ENCODE measurements around the gene IFT74.

Gene IFT74

DNA sequence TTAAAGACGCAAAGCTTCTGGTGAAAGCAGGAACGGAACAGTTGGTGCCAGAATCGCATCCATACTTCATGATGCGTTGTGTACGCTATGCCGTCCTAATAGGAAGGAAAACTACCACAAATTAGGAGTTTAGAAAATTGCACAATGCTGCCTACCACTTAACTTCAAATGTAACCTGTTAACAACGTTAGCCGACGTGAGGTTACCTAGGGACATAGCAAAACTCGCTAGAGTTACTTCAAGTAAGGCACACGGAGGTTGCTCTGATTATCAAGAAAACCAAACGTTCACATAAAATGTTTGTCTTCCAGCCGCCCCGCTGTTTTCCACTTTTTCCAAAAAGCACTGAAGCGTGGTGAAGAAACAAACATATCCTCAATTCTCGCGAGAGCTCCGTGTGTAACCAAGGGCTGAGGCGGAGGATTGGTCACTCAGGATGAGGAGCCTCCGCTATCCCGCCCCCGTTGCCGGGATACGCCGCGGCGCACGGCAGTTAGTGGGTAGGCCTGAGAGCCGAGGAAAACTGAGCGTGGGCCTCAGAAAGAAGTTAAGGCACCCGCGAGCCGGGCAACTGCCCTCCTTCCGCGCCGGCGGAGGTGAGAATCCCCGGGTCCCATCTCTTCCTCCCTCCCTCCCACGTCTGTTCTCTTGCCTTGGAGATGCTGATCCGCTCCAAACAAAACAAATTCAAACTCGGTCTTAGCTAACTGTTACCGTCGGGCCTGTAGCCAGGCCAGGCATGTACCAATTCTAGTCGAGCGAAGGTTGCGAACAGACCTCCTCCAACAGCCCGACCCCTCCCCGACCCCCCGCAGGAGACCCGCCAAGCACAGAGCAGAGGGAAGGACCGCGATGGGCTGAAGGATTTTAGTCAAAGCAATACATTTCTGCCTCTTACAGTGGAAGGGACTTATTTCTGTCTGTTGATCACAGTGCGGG lies at the start of gene IFT74:
Gene IFT74 (plus strand): TSS at position 492 of the 939 bp plus-strand sequence. CDS start 5,556 bp downstream, outside the sequence.
- DNase-seq = peak; percentile 96

DNA sequence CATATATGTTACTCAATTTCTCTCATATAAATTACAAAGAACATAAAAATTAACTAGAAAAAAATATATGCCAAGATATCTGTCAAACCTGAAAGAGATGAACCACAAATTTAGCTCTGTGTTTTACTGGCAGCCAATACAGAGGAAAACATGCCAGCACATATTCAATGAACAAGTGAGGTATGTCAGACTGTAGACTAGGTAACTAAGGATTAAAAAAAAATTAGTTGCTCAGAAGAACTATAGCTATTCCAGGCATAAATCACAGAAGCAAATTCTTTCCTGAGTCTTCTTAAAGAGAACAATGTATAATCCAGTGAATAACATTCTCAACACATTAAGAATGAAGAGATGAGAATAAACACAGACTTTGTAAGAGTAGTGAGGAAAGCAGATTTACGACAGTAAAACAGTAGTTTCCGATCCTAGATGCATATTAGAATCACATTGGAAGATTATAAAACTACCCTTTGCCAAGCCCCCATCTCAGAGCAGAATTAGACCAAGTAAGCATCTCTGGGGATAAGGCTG lies 43.0 kb upstream of the IFT74 start:
- DNase-seq = no peak

DNA sequence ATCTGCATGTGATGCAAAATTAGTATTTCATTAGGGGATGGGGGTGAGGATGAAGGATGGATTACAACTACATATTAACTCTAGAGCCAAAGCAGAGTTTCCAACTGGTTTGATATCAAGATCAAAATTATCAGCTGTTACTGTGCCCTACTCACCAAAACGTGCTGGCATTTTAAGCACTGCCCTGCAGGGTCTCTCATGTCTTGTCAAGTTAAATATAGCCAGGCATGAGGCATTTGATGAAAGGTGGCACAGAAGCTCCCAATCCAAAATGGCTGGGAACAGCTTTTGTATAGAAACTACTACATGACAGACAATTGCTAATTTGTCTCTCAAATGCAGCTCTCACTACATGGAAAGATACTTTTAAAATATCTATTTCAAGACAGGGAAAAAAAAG lies 36.5 kb upstream of the IFT74 start:
- no peak for DNase-seq

DNA sequence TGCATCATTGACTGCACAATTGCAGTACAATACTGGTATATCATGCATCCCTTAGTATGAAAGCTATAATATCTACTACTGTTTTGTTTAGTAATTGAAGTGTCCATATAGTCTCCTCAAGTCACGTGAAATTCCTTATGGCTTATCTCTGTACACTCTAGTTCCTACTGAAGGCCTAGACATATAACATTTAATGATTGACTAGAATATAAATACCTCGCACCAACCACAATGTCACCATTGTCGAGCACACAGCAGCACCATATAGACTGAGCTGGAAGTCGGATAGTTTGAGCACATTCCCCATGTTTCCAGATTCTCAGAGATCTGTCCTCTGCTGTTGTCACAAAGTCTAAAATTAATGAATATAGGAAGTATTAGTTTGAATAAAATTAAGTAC lies 30.6 kb upstream of the IFT74 start:
- no peak for DNase-seq

DNA sequence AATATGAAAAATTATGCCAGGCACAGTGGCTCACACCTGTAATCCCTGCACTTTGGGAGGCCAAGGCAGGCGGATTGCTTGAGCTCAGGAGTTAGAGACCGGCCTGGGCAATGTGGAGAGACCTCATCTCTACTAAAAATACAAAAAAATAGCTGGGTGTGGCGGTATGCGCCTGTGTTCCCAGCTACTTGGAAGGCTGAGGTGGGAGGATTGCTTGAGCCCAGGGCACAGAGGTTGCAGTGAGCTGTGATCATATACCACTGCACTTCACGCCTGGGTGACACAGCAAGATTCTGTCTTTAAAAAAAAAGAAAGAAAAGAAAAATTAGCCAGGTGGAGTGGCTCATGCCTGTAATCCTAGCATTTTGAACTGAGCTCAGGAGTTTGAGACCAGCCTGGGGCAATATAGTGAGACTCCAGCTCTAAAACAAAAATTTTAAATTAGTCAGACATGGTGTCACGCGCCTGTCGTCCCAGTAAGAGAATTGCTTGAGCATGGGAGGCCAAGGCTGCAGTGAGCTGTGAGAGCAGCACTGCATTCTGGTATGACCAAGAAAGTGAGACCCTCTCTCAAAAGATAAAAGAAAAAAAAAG lies 27.2 kb upstream of the IFT74 start:
- DNase-seq = no peak

DNA sequence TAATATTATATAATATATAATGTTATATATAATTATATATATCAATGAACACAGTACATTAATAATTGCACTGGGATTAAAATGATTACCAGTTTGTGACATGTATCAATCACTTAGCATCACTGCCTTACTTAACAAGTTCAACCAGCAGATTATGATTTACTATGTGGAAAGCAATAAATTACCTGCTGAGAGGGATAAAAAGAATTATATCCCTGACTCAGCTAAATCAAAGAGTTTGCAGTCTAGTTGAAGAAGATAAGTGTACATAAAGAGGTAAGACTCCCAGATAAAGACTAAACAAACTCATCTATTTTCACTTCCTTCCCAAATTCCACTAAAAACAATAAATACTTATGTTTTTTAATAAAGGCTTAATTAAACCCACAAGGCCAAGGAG lies 20.4 kb upstream of the IFT74 start:
- no peak for DNase-seq

DNA sequence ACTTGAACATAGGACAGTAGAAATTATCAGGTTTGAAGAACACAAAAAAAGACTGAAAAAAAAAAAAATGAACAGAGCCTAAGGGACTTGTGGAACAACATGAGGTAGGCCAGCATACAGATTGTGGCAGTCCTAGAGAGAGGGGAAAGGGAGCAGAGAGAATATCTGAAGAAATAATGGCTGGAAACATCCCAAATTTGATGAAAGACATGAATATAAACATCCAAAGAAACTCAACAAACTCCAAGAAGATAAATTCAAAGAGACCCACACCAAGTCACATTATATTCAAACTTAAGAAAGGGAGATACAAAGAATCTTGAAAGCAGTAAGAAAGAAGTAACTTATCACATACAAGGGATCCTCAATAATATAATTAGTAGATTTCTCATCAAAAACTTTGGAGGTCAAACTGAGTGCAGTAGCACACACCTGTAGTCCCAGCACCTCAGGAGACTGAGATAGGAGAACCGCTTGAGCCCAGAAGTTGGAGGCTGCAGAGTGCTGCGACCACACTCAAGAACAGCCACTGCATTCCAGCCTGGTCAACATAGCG lies 18.3 kb upstream of the IFT74 start:
- no peak for DNase-seq

DNA sequence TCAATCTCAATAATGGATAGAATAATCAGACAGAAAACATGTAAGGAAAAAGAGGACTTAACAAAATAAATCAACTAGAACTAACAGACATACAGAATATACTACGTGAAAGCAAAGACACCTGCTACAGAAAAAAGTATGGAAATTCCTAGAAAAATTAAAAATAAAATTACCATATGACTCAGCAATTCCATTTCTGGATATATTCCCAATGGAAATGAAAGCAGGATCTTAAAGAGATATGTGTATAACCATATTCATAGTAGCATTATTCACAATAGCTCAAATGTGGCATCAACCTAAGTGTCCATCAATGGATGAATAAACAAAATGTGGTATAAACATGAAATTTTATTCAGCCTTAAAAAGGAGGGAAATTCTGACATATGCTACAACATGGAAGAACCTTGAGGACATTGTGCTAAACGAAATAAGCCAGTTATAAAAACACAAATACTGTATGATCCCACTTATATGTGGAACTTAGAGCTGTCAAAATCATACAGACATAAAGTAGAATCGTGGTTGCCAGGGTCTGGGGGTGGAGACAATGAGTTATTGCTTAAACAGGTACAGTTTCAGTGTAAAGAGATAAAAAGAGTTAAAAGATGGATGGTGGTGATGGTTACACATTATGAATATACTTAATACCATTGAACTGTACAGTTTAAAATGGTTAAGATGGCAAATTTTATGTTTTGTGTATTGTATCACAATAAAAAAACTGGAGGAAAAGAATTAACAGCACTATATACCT lies 16.1 kb upstream of the IFT74 start:
- DNase-seq = no peak

DNA sequence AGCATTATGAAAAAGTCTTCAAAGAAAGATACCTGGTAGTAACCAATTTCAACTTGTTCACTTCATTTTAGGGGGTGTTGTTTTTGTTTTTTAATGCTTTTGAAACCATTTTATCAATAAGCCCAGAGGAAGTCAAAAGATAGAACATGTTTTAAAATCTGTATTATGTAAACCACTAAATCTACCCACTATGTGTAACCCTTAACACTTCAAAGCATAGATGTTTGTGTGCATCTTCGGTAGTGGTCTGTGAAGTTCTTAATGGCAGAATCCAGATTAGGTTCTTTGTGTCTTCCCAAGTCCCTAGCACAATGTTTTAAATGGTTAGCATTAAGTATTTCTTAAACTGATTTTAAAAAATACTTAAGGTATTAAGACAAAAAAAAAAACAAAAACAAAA lies 15.4 kb upstream of the IFT74 start:
- no peak for DNase-seq

DNA sequence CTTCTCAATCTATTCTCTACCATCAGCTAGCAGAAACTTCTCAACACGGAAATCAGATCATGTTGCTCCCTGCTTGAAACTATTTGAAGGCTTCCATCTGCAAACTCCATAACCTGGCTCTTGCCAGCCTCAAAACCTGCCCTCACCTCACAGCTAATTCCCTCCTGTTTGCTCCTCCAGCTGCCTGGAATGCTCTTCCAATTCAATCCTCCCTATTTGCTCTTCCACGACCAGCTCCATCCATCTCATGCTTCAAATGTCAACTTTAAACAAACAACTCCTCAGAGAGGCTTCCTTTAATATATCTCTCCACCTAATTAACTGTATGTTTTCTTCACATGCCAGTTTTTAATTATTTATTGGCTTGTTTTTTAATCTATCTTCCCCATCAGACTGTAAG lies 10.6 kb upstream of the IFT74 start:
- no peak for DNase-seq

DNA sequence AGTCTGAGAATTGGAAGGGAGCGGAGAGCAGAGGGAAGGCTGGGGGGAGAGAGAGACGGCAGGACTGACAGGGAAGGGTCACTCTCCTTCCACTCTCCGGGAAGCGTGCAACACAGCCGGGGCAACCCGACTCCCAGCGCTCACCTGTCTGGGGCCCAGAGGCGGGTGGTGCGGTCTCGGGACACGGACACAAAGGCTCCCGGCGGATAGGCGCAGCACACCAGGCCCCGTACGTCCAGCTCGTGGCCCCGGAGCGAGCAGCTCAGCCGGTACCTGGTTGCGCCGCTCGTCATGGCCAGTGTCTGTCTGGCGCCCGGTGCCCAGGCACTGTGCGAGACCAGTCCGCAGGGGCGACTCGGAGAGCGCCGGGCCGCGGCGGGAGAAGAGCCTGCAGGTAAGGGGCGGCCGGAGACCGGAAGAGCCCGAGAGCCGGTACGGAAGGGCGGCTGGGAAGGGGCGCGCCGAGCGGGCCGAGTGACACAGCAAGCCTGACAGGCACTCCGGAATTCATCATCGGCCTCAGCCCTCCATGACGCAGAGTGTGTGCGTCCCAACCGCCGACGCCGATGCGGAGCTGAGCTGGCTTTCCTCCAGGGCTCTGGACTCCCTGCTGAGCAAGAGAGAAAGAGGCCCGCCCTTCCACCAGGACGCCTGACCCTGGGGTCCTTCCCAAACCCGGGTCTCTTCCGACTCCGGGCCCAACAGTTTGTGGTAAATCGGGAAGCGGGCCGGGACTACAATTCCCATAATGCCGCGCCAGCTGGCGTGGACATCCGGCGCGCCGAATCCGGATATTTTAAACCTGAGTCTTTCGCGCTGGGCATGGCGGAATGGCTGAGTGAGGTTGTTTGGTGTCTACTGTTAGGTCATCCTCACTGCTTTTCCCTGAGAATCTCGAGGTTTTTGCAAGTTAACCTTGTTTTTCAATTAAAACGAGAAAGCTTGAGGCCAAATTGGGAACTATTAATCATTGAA lies 9.2 kb upstream of the IFT74 start, which contains the start of gene PLAA:
Gene PLAA (minus strand): TSS at position 490 of the 975 bp plus-strand sequence. CDS start 197 bp downstream, at position 293.
- peak; percentile 100 for DNase-seq

DNA sequence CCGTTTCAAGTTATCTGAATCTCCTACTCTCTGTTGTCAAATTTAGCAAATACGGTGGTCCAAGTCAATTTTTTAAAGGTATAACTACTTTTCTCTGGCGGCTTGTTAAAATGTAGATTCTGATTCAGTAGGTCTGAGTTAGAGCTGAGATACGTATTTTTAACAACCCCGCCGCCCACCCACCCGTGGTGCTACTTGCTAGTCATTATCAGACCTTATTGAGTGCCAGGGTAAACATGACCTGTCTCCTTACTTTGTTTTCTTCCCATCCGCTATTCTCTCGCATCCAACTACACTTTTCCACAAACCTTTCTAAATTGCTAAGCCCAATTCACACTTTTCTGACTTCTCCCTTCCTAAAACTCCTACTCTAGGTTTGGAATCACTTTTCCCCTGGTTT lies 8.5 kb upstream of the IFT74 start:
- no peak for DNase-seq

DNA sequence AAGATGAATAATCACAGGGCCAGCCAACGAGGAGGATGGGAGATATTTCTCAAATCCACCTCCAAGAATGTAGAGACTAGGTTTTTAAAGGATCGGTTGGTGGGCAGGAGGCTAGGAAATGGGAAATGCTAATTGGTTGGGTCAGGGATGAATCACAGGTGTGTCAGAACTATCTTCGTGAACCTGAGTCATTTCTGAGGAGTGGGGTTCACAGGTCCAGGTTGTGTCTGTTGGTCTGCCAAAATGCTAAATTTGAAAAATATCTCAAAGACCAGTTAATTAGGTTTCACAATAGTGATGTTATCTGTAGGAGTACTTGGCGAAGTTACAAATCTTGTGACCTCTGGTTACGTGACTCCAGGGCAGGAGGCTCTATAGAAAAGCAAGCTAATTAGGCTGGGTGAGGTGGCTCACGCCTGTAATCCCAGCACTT lies 6.6 kb upstream of the IFT74 start:
- DNase-seq = no peak

DNA sequence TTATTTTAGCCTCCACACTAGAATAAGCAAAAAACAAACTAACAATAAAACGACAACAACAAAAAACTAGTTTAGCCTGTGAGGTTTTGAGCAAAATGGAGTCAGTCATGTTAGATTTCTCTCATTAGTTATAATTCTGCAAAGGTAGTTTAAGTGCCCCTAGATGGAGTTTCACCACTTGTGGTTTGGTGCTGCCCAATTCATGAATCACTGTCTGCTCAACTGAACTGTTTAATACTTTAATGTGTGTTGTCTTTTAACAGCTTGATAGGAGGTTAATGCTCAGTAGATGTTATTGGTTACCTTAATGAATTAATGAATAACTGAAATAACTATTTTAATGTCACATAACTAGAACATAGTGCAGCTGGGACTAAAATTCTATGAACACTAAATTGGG lies 5.7 kb upstream of the IFT74 start:
- DNase-seq = no peak

DNA sequence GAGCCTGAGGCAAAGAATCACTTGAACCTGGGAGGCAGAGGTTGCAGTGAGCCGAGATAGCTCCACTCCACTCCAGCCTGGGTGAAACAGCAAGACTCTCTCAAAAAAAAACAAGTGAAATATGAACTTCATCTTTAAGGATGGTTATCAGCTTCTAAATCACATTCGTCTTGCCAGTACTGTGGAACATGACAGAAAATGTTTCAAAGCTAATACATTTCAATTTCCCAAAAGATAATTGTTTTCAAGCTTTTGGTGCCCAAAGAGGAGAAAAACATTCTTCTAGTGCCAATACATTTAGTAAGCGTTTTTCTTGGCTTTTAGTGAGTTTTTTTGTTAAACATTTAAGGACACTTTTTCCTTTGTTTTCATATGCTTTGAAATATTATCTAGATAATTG lies 4.4 kb upstream of the IFT74 start:
- DNase-seq = no peak

DNA sequence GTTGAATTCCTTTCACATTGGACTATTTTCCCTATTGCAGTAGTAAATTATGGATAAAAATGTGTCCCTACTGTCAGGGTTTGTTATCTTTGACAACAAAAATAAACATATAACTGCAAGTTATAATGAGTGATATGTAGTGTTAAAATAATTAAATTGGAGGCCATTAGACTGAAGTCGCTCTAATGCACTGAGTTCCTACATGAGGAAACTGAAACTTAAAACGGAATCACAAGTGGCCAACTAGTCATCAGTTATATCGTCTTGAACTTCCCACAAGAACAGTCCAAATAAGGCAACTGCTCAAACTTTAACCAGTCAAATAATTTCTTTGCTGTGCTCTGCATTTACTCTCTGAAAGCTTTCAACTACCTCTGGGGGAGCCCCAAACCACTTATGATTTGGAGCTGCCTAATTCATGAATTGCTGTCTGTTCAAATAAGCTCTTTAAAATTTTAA lies 2.1 kb upstream of the IFT74 start:
- DNase-seq = no peak

DNA sequence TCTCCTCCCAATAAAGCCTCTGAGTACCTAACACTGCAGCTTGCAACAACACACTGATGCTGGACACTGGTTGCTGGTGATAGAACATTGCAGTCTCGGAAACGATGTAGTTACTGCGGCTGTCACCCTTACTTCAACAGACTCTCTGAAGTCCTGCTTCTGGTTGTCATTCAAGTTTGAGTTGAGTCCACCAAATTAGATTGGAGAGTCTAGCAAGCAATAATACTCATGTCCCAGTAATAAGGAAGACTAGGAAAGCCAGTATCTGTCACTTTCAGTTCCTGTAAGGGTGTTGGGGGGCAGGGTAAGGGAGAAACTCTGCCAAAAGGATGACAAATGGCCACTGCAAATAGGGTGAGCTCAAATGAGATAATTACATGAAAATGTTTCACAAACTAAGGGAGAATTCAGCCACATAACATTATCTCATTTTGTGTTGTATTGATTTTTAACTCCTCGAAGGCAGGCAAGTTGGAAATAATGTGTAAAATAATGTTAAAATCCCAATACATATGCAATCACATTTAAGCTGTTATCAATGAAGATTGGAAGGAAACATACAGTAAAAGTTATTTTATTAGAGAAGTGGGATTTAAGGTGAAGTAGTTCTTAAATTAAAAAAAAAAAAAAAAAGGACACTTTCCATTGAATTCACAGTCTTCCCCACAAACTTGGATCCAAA lies 849 bp upstream of the IFT74 start:
- peak; percentile 9 for DNase-seq

DNA sequence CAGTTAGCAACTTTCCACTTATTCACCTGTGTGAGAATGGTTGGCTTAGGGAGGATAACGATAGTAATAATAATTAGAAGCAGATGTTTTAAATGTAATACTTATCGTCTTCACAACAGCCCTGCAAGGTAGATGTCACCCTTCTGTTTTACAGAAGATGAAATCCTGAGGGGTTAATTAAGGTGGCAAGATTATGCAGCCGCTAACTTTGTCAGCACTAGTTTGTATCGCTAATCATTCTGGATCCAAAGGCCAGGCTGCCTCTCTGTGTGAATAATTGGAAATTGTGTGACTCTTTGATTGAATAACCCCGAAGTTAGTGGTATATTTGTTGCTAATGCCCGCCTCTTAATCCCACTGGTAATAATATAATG lies 635 bp downstream of the IFT74 start:
- no peak for DNase-seq

DNA sequence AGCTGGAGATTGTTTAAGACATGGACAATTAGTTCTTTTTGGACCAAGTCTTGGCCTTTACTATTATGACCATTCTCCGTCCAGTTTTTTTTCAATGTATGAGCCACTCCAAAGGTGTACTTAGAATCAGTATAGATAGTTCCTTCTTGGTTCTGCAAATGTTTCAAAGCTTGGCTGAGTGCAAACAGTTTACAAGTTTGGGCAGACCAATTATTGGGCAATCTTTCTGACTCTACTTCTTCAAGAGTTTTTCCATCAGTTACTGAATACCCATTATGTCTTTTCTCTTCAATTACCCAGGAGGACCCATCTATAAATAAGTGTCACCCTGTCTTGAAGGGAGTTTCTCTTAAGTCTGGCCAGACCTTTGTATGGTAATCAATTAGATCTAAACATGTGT lies 15.5 kb downstream of the IFT74 start:
- no peak for DNase-seq

DNA sequence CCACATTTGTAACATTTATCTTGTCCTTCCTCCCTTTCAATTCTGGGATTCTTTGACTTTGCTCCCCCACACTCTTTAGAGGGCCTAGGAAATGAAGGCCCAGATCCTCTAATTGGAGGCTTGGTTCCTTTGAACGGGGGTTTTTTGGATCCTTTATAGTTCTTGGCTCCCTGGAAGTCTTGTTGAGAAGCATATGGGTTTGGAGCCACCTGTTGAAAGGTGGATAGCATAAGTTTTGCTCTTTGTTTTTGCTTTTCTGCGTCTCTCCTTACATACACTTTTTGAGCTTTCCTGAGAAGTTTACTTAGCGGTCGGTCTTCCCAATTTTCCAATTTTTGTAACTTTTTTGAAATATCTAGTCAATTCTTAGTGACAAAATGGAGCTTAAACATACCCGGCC lies 17.8 kb downstream of the IFT74 start:
- DNase-seq = no peak

DNA sequence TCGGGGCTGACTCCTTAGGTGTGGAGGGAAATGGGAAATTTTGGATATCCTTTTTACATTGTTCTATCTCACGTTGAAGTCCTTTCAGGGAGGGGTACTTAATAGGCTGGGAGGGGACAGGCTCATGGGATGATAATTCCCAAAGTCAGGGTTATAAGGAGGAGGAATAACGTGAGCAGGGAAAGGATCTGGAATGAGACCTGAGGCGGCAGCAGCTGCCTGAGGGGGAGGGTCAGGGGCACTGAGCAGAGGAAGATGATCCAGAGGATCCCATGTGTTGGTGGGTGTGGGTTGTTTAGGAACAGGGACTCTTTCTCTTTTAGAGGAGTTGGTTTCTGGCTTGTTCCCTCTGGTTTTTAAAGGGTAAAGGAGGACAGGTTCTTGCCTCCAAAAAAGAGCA lies 18.7 kb downstream of the IFT74 start:
- DNase-seq = no peak

All from retina (tissue), 1 donor.